ENCODE results near the gene KLF8.

- no peak for TF ChIP-seq POLR2A (IDR thresholded peaks at IDR 0.05)
- no peak for TF ChIP-seq CTCF (IDR thresholded peaks at IDR 0.05)
- TF ChIP-seq EP300 (IDR thresholded peaks at IDR 0.05): no peak
Measured at GRCh38 chrX:56233100-56233499, 944 bp downstream of the KLF8 start.
